SK-N-SH treated with all-trans-retinoic acid at 6 μM for 48 hours (cell line): Measurements from ENCODE around the gene SMAD3.

Source experiments
- GLIS3 ChIP-seq: fragments of 250-450 bp; sonication (Bioruptor Pico); IDR thresholded peaks from 2 replicates; pipeline ENCODE4 v1.5.0; 2020; ENCODE audit warnings: mild to moderate bottlenecking, moderate library complexity
- ISL1 ChIP-seq: fragments of 250-450 bp; sonication (Bioruptor Pico); IDR thresholded peaks from 2 replicates; pipeline ENCODE4 v2.1.2; 2022; ENCODE audit warnings: mild to moderate bottlenecking, moderate library complexity
- PATZ1 ChIP-seq: fragments of 250-450 bp; sonication (Bioruptor Pico); IDR thresholded peaks from 2 replicates; pipeline ENCODE4 v1.8.0; 2020; ENCODE audit warnings: mild to moderate bottlenecking, moderate library complexity, borderline replicate concordance
- RARB ChIP-seq: fragments of 250-450 bp; sonication (Bioruptor Pico); IDR thresholded peaks from 2 replicates; pipeline ENCODE4 v1.8.0; 2021; ENCODE audit warnings: mild to moderate bottlenecking, moderate library complexity
- ZC3H10 ChIP-seq: fragments of 250-450 bp; sonication (Bioruptor Pico); IDR thresholded peaks from 2 replicates; pipeline ENCODE4 v1.5.1; 2021; ENCODE audit warnings: mild to moderate bottlenecking, moderate library complexity
- ZFP3 ChIP-seq: fragments of 250-450 bp; sonication (Bioruptor Pico); IDR thresholded peaks from 2 replicates; pipeline ENCODE4 v1.5.0; 2020; ENCODE audit warnings: mild to moderate bottlenecking, moderate library complexity

GRCh38 chr15:67093504-67093862 lies 28.1 kb downstream of the SMAD3 start:
- TF ChIP-seq RARB (CRISPR knock-in tag) (no peak), ZC3H10 (no peak), ISL1 (CRISPR knock-in tag) (no peak), GLIS3 (CRISPR knock-in tag) (no peak), PATZ1 (no peak), ZFP3 (CRISPR knock-in tag) (no peak)
